Suprapubic skin (tissue), 4 donors: Measurements from ENCODE around the gene PHF21A. TPM values are rescaled to one million over a fixed set of nuclear protein-coding genes. Genes with fewer than 3 reads are reported as not detected.

Experiments used
- DNase-seq, 2 donors: peaks; one replicate each; pipeline ENCODE4 v3.0.0-alpha.2; 2019; ENCODE audit warnings: low spot score in 2 of 2
- H3K27ac ChIP-seq: fragments of 200-600 bp; sonication (generic); one replicate; pipeline ENCODE4 v1.5.1; 2019
- H3K27me3 ChIP-seq: fragments of 200-600 bp; sonication (generic); one replicate; pipeline ENCODE4 v1.5.1; 2019
- H3K36me3 ChIP-seq: fragments of 200-600 bp; sonication (generic); one replicate; pipeline ENCODE4 v1.5.1; 2019
- H3K4me1 ChIP-seq: fragments of 200-600 bp; sonication (generic); one replicate; pipeline ENCODE4 v1.5.1; 2019
- H3K4me3 ChIP-seq: fragments of 200-600 bp; sonication (generic); one replicate; pipeline ENCODE4 v1.5.1; 2019; ENCODE audit warnings: mild to moderate bottlenecking
- H3K9me3 ChIP-seq: fragments of 200-600 bp; sonication (generic); one replicate; pipeline ENCODE4 v1.5.1; 2019
- EP300 ChIP-seq: sonication (generic); formaldehyde crosslinking; IDR thresholded peaks from one replicate; pipeline ENCODE4 v1.6.1; 2017; ENCODE audit warnings: antibody characterized with exemption
- POLR2A ChIP-seq, 2 donors: fragments of 450-650 bp; IDR thresholded peaks; one replicate each; pipeline ENCODE4 v1.6.1; 2017; ENCODE audit warnings: antibody characterized with exemption in 2 of 2, mild to moderate bottlenecking in 2 of 2, moderate library complexity in 2 of 2
- POLR2AphosphoS5 ChIP-seq, 3 donors: sonication (generic); formaldehyde crosslinking; IDR thresholded peaks; one replicate each; pipeline ENCODE4 v1.6.1; 2017; ENCODE audit warnings: antibody characterized with exemption in 3 of 3
- WGBS: methylation state at CpG from one replicate; pipeline ENCODE4 v1.1.5; 2018; 5-methylcytosine and 5-hydroxymethylcytosine counted together
- total RNA-seq, 4 donors: library from RNA; depleted of rRNA; stranded (reverse); fragments of >200 nt; gene quantifications; one replicate each; pipeline ENCODE4 v1.1.0, GENCODE V29; 2016
- TF ChIP-seq, protein P1 (sequence below), 2 donors: fragments of 200-600 bp in 1 of 2; fragments of 450-650 bp in 1 of 2; sonication (generic) in 1 of 2; IDR thresholded peaks; one replicate each; pipeline ENCODE4 v1.5.1; 2016 to 2019; ENCODE audit warnings: antibody characterized with exemption in 2 of 2, mild to moderate bottlenecking in 1 of 2, moderate library complexity in 1 of 2

The PHF21A gene
- total RNA-seq, 4 donors from 2014 or later: 15.1 to 89.2 (median 26.6) TPM

DNA sequence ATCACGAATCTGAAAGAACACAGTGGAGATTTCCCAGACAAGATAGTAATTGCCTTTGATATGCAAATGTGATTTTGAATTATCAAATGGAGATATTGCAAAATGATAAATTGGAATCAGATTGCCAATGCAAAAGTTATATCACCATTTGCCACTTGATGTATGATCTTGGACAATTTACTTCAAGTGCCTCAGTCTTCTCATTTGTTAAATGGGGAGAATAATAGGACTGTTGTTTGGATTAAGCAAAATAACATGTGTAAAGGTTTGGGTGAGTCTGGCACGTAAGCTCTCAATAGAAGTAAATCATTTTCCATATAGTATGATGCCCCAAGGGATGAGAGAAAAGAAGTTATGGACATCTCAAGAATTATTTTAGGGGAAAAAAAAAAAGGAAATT is 7.9 kb upstream of the PHF21A start:
- Histone ChIP-seq H3K27me3 (no peaks in the 10 kb centered on the region), H3K27ac (no peak overlapping the region), H3K4me3 (no peak overlapping the region), H3K36me3 (no peaks in the 10 kb centered on the region), H3K4me1 (peaks cover 3% of the 10 kb centered on the region), H3K9me3 (no peaks in the 10 kb centered on the region)
- DNase-seq: no peak
- 82% methylated on average over 2 of the region's 2 CpGs for WGBS
- TF ChIP-seq POLR2AphosphoS5 (IDR thresholded peaks at IDR 0.05) (no peak), POLR2A (IDR thresholded peaks at IDR 0.05) (no peak), EP300 (no peak)
- TF ChIP-seq, protein P1, sequence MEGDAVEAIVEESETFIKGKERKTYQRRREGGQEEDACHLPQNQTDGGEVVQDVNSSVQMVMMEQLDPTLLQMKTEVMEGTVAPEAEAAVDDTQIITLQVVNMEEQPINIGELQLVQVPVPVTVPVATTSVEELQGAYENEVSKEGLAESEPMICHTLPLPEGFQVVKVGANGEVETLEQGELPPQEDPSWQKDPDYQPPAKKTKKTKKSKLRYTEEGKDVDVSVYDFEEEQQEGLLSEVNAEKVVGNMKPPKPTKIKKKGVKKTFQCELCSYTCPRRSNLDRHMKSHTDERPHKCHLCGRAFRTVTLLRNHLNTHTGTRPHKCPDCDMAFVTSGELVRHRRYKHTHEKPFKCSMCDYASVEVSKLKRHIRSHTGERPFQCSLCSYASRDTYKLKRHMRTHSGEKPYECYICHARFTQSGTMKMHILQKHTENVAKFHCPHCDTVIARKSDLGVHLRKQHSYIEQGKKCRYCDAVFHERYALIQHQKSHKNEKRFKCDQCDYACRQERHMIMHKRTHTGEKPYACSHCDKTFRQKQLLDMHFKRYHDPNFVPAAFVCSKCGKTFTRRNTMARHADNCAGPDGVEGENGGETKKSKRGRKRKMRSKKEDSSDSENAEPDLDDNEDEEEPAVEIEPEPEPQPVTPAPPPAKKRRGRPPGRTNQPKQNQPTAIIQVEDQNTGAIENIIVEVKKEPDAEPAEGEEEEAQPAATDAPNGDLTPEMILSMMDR (IDR thresholded peaks at IDR 0.05): no peak

- DNase-seq: no peak
- Histone ChIP-seq H3K4me1 (peaks cover 11% of the 10 kb centered on the region), H3K4me3 (no peak overlapping the region), H3K27me3 (no peaks in the 10 kb centered on the region), H3K36me3 (no peaks in the 10 kb centered on the region), H3K27ac (no peak overlapping the region), H3K9me3 (no peaks in the 10 kb centered on the region)
- 27% methylated on average over 5 of the region's 5 CpGs for WGBS
- TF ChIP-seq, protein P1 (IDR thresholded peaks at IDR 0.05): peak in 1 of 2 donors; percentile 25
- no peak for TF ChIP-seq POLR2A (IDR thresholded peaks at IDR 0.05)
Measured at GRCh38 chr11:46127150-46127638, 5.9 kb upstream of the PHF21A start.

DNA sequence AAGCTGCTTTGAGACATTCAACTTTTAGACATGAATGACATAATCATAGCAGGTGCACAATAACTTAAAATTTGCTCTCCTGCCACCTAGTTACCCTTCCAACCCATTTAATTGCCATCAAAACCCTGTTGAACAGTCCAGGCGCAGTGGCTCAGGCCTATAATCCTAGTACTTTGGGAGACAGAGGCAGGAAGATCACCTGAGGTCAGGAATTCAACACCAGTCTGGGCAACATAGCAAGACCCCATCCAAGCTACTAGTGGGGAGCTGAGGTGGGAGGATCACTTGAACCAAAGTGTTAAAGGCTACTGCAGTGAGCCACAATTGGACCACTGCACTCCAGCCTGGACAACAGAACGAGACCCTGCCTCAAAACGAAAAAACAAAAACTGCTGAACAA is 4.0 kb upstream of the PHF21A start:
- TF ChIP-seq POLR2AphosphoS5 (IDR thresholded peaks at IDR 0.05): no peak
- no peak for TF ChIP-seq POLR2A (IDR thresholded peaks at IDR 0.05)
- TF ChIP-seq, protein P1 (IDR thresholded peaks at IDR 0.05): no peak
- TF ChIP-seq EP300: no peak
- Histone ChIP-seq H3K4me1 (peaks cover 11% of the 10 kb centered on the region), H3K27me3 (no peaks in the 10 kb centered on the region), H3K27ac (no peak overlapping the region), H3K4me3 (no peak overlapping the region), H3K36me3 (no peaks in the 10 kb centered on the region), H3K9me3 (no peaks in the 10 kb centered on the region)
- DNase-seq: no peak
- 95% methylated on average over 3 of the region's 3 CpGs for WGBS

DNA sequence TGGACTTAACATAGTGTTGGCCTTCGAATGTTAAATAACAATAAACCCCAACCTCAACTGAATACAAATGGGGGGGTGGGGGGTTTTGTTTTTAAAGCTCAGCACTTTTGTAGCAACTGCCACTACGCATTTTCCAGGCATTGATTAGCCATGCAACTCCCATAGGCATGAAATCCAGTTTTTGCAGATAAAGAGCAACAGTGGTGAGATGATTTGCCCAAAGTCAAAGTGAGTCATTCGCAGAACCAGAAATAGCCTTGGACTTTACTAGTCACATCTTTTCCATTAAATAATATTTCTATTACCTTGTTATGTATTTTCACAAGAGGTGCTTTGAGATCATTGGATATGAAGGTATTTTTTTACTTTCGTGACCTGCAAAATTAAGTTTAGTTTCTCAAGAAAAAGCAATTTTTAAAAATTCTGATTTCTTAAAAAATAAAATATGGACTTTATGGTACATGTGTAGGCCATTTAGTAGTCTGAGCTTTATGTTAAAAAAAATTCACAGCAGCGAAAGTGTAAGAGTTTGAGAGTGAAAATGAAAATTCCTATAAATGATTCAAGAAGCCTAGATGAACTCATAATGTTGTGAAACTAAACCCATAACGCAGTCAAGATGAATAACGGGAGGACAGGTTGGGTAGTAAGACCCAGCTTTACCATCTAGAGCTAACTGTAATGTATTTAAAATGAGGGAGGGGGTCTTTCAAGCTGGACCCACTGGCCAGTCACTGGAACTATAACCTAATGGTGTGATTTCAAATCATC is 1.9 kb upstream of the PHF21A start:
- no peak overlapping the region for H3K4me3 ChIP-seq
- DNase-seq: no peak
- no peaks in the 10 kb centered on the region for H3K27me3 ChIP-seq
- 66% methylated on average over 7 of the region's 7 CpGs for whole genome bisulfite sequencing
- no peaks in the 10 kb centered on the region for H3K36me3 ChIP-seq
- H3K27ac ChIP-seq: no peak overlapping the region
- no peaks in the 10 kb centered on the region for H3K9me3 ChIP-seq
- H3K4me1 ChIP-seq: peaks cover 23% of the 10 kb centered on the region
- TF ChIP-seq POLR2AphosphoS5 (IDR thresholded peaks at IDR 0.05): no peak
- TF ChIP-seq, protein P1 (IDR thresholded peaks at IDR 0.05): no peak
- TF ChIP-seq POLR2A (IDR thresholded peaks at IDR 0.05): no peak
- no peak for TF ChIP-seq EP300

- Histone ChIP-seq H3K4me1 (peaks cover 28% of the 10 kb centered on the region), H3K27me3 (no peaks in the 10 kb centered on the region), H3K27ac (peak overlapping the region; percentile 96), H3K36me3 (no peaks in the 10 kb centered on the region), H3K4me3 (peak overlapping the region; percentile 95), H3K9me3 (no peaks in the 10 kb centered on the region)
- TF ChIP-seq POLR2A (IDR thresholded peaks at IDR 0.05) (no peak), POLR2AphosphoS5 (IDR thresholded peaks at IDR 0.05) (peak in 2 of 3 donors; percentile 18 to 63)
- WGBS: 2% methylated on average over 27 of the region's 74 CpGs
- DNase-seq: peak; percentile 84 to 88
Measured at GRCh38 chr11:46121724-46122477, 647 bp upstream of the PHF21A start.
